Choroid plexus epithelial cell (primary cell): Measurements from ENCODE around the gene THAP4.
A peak's percentile ranks its signal among the peaks of the same experiment; 100 is the strongest.
"Not testable (repeated sequence)": the region's sequence is repeated elsewhere in the genome, so short reads cannot be mapped to it uniquely, and the experiment has no call there.

Source experiments
- DNase-seq: peaks from one replicate; pipeline ENCODE4 v3.0.0-alpha.2; 2010; ENCODE audit warnings: low read depth
- H3K4me3 ChIP-seq: 2 replicates; pipeline ENCODE4 v1.5.1; 2011; ENCODE audit warnings: low read depth, mild to moderate bottlenecking, control low read depth, low read length, moderate library complexity
- TF ChIP-seq, protein P1 (sequence below): conservative IDR thresholded peaks from 2 replicates; pipeline ENCODE4 v1.5.1; 2011; ENCODE audit warnings: low read depth, mild to moderate bottlenecking, control low read depth, inconsistent platforms, low read length, moderate library complexity

The THAP4 gene

DNA sequence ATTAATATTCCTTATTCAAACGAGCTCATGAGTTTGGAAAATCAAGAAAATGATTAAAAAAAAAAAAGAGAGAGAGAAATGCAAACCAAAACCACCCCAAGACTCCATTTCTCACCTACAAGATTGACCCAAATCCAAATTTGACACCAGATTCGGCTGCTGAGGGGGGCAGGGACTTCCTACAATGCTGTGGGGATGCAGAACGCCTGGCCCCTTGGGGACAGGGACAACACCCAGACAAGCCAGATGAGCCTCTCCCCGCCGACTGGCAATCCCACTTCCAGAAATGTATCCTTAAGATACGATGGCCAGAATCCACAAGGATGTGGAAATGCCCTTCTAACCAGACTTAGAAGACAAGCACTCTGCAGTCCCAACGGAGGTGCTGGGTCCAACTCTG, 57.7 kb downstream of the THAP4 start:
- DNase-seq: no peak
- TF ChIP-seq, protein P1, sequence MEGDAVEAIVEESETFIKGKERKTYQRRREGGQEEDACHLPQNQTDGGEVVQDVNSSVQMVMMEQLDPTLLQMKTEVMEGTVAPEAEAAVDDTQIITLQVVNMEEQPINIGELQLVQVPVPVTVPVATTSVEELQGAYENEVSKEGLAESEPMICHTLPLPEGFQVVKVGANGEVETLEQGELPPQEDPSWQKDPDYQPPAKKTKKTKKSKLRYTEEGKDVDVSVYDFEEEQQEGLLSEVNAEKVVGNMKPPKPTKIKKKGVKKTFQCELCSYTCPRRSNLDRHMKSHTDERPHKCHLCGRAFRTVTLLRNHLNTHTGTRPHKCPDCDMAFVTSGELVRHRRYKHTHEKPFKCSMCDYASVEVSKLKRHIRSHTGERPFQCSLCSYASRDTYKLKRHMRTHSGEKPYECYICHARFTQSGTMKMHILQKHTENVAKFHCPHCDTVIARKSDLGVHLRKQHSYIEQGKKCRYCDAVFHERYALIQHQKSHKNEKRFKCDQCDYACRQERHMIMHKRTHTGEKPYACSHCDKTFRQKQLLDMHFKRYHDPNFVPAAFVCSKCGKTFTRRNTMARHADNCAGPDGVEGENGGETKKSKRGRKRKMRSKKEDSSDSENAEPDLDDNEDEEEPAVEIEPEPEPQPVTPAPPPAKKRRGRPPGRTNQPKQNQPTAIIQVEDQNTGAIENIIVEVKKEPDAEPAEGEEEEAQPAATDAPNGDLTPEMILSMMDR: no peak
- H3K4me3 ChIP-seq: no peak overlapping the region

DNA sequence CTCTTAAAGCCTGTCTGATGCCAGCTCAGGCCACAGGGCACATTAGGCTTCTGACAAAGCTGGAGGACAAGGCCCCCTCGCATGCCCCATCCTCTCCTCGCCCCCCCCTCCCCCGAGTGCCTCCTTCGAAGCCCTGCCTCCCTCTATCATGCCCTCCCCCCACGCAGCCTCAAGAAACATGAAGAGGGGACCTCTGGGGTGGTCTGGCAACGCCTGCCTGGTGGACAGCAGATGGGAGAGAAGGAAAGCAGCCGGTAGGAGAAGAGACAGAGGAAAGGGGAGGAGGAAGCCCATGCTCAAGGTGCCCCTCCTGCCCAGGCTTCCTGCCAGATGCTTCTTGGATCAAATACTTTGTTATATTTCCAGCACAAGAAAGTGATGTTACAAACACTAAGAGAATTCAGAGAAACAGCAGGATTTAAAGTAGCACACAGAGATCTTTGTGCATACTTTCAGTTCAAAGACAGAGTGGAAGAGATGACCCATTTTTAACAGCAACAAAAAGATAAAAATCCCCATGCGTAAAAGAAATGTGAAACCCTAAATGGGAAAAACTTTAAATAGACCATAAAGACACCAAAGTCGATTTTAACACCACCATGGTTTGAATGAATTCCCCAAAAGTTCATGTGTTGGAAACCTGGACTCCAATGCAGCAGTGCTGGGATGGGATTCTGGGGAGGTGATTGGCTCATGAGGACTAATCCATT, 59.4 kb downstream of the THAP4 start:
- TF ChIP-seq, protein P1: no peak

DNA sequence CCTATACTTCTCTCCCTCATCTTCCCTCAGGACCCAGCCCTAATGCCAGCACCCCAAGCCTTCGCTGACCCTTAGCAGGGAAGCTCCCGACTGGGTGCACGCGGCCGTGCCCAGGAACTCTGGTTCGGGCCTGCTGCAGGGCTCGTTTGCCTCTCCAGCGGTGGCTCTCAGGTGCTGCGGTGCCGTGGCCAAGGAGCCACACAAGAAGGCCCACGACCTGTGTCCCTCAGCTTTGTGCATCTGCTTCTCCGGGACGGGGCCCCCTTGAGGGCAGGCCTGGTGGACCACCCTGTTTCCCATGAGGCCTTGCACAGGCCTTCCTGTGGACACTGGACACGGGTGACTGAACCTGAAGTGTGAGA, 60.7 kb downstream of the THAP4 start:
- no peak overlapping the region for H3K4me3 ChIP-seq
- TF ChIP-seq, protein P1: peak; percentile 16
- DNase-seq: no peak

More for the DNA sequence above, 59.4 kb downstream of the THAP4 start:
- H3K4me3 ChIP-seq: no peak overlapping the region
- peak; percentile 75 for DNase-seq

DNA sequence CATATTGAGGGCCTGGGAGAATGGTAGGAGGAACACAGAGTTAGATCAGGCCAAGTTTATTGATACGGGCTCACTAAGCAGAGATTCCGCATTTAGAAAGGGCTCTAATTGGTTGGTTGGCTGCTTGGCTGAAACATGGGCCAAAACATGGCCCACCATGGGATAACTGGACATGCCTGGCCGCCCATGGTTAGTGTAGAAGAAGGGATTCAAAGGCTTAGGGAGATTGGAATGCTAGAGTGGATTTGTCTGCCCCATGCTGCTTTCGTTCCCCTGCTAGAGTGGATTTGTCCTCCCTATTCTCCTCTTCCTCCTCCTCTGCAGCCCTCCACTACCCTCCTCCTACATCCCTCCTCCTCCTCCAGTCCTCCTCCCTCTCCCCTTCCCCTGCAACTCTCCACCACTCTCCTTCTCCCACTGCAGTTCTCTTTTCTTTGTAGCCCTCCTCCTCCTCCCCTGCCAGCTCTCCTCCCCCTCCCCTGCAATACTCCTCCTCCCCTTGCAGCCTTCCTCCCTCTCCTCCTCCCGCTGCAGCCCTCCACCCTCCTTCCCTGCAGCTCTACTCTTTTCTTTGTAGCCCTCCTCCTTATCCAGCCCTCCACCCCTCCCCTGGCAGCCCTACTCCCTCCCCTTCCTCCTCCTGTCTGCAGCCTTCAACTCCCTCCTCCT, 61.2 kb downstream of the THAP4 start:
- no peak overlapping the region for H3K4me3 ChIP-seq
- DNase-seq: no peak
- TF ChIP-seq, protein P1: no peak

DNA sequence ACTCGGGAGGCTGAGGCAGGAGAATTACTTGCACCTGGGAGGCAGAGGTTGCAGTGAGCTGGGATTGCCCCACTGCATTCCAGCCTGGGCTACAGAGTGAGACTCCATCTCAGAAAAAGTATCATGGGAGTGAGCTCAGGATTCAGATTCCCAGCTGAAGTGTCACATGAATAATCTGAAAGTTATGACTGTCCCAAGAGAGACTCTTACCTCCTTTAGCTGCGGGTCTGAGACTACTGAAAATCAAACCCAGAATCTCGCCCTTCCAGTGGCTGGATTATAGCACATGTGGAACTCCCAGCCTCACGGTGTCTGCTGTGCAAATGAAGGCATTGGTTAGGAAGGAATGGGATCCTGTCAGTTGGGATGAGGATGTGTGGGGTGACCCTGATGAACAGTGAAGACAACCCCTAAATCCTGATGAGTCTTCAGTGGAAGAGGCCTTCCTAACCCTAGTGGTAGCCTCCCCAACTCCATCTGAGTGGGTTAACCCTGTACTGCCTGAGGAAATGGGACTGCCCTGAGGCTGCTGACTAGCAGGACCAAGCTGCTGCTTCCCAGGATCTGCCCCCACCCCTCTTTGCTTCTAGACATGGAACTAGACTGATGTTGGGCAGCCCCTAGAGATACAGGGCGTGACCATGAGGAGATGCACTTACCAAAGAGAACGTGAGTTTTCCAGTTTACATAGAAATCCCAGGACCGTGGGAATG, 61.9 kb downstream of the THAP4 start:
- DNase-seq: no peak
- TF ChIP-seq, protein P1: no peak
- no peak overlapping the region for H3K4me3 ChIP-seq

DNA sequence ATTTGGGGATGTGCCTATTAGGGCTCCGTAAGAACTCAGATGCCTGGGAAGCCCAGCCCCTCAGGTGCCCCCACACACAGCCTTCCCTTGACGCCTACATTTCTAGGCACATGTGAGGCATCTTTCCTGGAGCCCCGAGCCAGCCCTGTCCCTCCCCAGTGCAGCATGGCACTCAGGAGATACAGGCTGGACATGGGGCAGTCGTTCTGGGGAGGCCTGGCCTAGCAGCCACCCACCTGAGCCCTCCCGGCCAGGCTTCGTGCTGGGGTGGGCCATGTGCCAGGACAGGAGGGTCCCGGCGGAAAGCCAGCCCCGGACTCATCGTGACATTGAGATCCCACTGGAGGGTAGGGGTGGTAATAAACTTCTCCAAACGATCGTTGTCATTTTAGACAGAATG, 63.2 kb downstream of the THAP4 start:
- TF ChIP-seq, protein P1: no peak
- DNase-seq: no peak
- H3K4me3 ChIP-seq: no peak overlapping the region

DNA sequence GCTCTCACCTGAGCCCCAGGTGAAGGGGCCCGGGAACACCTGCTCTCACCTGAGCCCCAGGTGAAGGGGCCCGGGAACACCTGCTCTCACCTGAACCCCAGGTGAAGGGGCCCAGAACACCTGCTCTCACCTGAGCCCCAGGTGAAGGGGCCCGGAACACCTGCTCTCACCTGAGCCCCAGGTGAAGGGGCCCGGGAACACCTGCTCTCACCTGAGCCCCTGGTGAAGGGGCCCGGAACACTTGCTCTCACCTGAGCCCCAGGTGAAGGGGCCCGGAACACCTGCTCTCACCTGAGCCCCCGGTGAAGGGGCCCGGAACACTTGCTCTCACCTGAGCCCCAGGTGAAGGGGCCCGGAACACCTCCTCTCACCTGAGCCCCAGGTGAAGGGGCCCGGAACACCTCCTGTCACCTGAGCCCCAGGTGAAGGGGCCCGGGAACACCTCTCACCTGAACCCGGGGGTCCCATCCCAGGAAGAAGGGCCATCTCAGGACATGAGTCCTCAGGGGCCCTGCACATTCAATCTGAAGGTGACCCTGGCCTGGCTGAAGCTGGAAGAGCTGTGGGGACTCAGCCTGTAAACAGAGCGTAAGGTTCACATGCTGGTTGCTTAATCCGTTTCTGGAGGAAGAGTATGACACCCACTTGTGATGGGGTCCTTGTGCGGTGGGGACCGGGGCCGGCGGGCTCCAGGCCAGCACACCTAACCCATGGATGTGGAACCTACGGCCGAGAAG, 63.9 kb downstream of the THAP4 start:
- DNase-seq, H3K4me3 ChIP-seq: not testable (repeated sequence)
